Non-pigmented ciliary epithelial cell (primary cell): Measurements from ENCODE around the gene VWA5B1.

Experiments
- DNase-seq: peaks from one replicate; pipeline ENCODE4 v3.0.0-alpha.2; 2010; ENCODE audit warnings: low read depth

VWA5B1 gene

DNA sequence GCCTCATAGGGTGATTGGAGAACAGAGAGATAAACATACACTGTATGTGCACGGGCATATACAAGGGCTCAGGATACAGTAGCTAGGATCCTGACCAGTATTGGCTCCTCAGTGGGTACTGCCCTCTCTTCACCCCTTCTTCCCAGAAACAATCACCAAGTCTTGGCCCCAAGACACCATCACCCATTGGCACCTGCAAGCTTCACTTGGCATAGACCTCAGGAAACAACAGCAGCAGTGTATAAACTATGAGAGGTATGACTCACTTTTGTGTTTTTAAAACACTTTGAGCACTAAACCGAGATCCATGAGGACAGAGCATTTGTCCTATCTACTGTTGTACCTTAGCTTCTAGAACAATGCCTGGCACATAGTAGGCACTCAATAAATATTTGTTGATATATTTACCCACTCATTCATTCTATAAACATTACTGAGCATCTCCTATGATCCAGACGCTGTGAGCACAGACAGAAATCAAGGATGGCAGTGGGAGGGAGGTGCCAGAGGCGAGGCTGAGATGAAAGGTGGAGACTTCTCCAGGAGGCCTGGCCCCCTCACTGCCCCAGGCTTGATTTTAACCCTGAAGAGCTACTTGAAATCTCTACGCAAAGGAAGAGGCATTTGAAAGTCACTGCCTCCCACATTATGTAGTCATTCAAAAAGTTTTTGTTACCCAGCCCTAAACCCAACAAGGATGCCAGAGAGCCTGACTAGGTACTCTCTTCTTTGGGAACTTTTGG is 100.1 kb downstream of the VWA5B1 start:
- DNase-seq = no peak

DNA sequence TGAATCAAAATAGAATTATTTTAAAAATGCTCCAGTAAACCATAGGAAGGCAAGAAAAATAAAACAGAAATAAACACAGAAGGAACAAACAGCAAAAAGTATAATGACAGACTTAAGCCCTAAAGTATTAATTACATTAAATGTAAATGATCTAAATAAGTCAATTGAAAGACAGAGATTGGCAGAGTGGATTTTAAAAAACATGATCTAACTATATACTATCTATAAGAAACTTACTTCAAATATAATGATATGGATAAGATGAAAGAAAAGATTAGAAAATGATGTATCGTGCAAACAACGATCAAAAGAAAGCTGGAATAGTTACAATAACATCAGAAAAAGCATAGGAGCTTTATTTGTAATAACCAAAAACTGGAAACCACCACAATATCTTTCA is 104.6 kb downstream of the VWA5B1 start:
- DNase-seq = no peak

DNA sequence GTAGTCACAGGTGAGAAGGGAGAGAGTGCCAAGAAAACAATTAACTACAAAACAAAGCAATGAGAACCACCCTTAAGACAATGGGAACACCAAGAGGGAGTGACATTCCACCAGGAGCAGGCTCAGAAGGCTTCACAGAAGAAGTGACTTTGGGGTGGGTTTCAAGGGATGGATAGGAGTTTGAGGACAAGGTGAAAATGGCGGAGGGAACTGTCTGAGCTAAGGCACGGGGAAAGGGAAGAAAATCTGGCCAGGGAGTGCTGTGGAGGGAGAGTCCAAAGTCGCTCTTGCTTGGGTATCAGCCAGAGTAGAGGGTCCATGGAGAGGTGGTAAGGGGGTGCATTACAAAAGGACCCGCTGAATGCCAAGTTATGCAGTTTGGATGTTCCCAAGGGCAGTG is 108.1 kb downstream of the VWA5B1 start:
- DNase-seq = no peak

DNA sequence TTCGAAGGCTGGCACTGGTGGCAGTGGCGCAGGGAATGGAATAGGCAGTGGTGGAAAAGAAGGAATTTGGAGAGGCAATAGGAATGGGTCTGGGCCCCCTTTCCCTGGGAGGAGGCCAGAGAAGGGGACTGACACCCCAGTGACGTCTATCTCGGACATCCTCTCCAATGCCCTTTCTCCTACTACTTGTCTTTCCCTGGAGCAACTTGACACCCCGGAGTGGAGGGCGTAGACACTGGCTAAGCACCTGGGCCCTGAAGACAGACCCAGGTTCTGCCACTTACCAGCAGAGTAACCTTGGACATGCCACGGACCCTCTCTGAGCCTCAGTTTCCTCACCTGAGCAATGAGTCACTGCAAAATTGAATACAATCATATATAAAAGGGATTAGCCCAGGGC is 108.5 kb downstream of the VWA5B1 start:
- DNase-seq = no peak

DNA sequence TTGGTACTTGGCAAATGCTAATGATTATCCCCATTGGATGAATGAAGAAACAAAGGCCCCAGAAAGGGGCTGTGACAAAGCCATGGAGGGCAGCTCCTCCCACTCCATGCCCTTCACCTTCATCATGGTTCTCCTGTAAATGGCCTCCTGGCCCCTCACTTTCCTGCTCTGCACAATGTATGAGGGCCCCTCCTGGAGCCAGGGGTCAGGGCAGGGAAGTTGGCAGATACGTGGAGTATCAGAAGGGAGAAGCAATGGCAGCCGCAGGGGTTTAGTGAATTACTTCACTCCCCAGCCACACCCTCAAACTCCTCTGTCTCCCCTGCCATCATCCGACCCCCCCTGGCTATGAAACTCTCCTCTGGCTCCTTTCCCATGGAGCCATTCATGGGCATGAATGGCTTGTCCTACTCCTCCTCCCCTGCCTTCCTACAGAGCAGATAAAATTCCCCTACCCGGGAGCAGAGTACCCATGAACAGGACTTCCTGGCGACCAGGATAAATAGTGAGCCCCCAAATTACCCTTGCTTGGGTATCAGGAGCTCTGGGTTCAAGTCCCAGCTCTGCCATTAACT is 109.0 kb downstream of the VWA5B1 start:
- DNase-seq = no peak

DNA sequence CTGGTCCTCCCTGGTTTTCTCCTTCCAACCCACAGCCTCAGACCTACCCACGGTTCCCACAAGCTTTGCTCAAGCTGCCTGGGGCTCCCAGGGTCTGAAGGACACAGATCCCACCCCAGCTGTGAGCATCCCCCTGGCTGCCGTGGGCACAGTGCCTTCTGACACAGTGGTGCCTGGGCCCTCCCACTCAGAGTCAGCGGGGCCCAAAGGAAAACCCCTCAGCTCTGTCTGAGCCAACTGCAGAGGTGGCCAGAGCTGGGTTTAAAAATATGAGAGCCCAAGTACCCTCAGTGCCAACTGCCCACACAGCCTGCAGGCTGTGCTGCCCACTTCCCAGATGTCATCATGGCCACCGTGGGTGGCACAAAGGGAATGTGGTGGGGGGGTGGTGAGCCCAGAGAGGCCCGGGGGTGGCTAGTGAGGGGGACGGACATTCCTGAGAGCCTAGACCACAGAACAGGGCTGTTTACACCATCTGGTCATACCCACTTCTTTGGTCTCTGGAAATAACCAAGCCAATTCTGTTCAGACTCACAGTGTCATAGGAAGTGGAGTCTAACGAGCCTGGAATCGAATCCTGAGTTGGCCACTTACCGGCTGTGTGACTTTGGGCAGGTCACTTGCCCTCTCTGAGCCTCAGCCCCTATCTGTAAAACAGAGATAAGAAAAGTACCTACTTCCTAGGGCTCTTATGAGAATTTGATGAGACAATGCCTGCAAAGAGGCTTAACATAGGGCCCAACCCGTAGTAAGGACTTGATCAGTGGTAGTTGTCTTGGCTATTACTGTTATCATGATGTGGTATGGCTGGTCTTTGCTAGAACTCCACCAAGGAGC is 109.9 kb downstream of the VWA5B1 start:
- no peak for DNase-seq

DNA sequence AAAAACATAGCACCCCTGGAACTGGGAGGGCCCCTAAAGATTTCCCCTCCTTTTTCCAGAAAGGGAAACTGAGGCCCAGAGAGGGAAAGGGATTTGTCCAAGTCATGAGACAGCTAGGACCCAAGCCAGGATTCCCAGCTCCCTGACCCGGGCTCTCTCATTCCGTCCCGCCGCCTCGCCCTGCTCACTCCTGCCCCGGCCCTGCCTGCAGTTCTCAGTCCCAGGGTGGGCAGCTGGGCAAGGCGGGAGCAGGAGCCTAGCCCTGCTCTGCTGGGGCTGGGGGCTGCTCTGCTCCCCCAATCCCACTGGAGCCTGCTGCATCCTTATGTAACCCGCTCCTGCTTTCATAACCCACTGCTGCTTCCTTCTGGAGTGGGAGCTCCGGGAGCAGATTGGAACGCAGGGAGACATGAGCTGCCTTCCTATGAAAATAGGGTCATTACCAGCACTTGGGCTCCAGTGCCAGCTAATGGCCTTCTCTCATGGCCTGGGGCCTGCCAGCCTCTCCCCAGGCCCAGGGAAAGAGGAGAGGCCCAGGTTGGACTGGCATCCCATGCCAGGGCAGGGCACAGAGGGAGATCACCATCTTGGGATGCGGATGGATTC is 110.8 kb downstream of the VWA5B1 start:
- DNase-seq = no peak

DNA sequence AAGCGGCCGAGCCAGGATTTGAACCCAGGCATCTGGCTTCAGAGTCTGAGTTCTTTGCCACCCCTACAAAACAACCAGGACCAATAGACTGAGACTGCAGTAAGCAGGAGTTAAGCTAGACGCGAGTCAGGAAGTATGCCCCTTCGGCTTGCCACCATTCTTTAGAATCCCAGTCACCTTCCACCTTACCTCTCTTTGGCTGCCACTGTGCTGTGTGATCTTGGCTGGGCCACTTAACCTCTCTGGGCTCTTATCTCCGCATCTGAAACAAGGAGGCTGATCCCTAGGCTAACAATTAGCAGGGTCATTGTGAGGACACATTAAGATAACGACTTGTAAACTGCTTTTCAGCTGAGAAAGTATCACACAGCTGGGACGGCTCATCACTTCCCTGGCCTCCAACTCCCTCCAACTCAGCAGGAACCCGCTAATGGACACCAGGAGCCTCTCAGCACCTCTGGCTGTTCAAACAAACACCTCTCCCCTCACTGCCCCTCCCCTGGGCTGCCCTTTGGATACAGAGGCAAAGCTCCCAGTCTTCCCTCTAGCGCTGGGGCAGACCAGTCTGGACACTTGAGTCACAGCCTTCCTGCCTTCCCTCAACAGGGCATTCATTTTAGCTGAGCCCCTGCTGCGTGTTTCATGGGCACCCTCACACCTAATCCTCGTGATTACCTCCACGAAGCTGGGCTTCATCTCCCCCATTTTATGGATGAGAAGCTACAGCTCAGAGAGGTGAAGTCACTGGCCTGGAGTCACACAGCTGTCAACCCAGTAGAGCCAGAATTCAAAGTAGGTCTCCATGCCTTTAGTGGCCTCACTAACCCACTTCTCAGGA is 112.1 kb downstream of the VWA5B1 start:
- DNase-seq = no peak

DNA sequence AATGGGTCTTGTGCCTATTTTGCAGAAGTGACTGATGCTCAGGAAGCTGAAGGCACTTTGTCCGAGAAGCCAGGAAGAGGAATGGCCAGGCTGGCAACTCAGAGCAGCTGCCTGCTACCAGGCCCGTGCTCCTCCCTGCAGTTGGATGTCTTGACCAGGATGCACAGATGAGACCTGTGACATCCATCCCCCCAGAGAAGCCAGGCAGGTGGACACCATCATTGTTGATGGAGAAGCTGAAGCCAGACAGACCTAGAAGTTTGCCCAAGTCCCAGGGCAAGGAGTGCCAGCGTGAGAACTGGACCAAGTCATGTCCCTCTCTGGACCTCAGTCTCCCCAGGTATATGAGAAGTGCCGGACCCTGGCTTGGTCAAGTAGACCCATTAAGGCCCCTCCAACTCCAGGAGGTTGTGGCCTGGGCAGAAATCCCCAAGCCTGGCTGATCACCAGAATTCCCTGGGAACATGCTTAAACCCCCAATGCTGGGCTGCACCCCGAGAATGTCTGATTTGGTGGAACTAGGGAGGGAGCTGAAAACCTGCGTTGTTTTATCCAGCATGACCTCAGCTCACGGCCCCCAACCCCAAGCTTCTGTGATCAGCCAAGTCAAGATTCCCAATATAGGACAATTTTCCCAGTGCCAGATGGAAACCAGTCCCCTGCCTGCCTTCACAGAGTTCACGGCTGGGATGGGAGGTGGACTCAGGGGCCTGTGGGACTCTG is 112.9 kb downstream of the VWA5B1 start:
- DNase-seq = no peak

DNA sequence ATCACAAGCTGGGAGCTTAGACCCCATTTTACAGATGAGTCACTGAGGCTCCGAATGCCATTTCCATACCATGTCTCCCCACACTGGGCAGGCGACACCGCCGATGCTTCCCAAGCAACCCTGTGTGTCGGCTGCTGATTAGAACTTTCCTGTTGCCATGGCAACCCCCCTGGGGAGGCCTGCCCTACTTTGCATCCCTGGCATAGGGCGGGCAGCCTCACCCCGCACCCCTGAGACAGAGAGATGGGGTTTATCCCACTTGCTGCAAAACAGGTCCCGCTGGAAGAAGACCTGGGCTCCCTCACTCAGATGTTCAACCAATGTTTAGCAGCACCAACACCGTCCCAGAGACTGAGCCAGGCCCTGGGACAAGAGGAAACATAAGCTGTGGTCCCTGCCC is 113.8 kb downstream of the VWA5B1 start:
- DNase-seq = no peak
